ENCODE results near the gene UFSP1.

The UFSP1 gene

DNA sequence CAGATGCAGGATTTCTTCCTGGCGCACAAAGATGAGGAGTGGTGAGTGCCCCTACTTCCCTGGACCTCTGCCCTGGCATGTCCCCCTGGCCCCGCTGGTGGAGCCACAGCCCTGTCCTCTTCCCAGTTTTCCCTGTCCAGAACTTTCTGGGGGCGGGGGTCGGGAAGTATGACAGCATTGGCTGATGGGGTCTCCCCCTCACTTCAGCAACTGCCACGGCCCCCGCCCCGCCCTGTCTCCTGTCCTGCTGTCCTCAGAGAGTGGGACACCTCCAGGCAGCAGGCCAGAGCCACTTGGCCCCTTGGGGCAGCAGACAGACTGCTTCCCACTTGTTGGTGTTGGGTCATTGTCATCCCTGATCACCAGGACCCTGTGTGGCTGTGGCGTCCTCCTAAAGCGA lies 7.3 kb downstream of the UFSP1 start:
- no peak for DNase-seq (ENCODE audit: low read depth)

DNA sequence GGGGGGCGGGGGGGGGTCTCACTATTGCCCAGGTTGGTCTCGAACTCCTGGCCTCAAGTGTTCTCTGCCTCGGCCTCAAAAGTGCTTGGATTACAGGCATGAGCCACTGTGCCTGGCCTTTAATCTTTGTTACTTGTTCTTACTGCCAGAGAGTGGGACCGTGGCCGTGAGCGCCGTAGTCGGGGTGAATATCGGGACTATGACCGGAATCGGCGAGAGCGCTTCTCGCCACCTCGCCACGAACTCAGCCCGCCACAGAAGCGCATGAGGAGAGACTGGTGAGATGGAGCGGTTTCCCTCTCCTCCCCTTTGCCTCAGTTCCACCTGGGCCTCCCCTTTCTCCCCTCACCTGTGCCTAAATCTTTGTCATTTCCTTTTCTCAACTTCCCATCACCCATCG lies 8.4 kb downstream of the UFSP1 start:
- DNase-seq (ENCODE audit: low read depth) = no peak

DNA sequence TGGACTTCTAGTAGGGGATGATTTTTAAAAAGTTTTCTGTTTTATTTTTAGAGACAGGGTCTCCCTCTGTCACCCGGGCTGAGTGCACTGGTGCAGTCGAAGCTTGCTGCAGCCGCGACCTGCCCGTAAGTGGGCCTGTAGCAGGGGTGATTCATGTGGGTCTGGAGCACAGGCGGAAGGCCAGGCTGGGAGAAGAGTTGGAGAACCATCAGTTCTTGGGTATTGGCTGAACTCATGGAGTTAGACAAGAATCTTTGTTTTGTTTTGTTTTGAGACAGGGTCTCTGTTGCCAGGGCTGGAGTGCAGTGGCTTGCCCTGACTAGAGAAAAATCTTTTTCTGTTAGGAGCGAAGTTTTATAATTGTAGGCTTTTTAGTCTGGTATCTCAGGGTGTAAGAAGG lies 8.9 kb downstream of the UFSP1 start:
- DNase-seq (ENCODE audit: low read depth) = no peak

DNA sequence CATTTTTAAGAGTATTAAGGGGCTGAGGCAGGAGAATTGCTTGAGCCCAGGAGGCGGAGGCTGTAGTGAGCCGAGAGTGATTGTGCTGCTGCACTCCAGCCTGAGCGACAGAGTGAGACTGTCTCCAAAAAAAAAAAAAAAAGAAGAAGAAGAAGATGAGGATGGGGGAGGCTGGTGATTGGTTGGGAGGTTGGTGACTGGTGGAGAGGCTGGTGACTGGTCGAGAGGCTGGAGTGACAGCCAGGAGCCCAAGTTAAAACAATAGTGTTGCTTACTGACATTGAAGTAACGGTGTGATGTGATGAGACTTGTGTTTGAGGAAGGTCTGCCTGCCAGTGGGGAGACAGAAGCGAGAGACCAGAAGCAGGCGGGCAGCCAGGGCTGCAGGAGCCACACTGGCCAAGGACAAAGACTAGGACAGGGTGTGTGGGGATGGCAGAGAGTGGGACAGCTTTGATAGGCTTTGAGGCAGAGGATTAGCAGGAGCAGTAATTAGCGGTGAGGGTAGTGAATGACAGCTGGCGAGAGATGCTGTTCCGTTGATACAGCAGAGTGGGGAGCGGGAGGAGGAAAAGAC lies 9.7 kb downstream of the UFSP1 start:
- DNase-seq (ENCODE audit: low read depth) = no peak

DNA sequence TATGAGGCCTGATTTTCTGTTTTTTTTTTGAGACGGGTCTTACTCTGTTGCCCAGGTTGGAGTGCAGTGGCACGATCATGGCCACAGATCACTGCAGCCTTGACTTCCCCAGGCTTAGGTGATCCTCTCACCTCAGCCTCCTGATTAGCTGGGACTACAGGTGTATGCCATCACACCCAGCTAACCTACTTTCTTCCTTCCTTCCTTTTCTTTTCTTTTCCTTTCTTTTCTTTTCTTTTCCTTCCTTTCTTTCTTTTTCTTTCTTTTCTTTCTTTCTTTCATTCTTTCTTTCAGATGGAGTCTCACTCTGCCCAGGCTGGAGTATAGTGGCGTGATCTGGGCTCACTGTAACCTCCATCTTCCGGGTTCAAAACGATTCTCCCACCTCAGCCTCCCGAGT lies 10.8 kb downstream of the UFSP1 start:
- DNase-seq (ENCODE audit: low read depth) = no peak

- no peak for DNase-seq (ENCODE audit: low read depth)
Measured at GRCh38 chr7:100878013-100878412, 11.5 kb downstream of the UFSP1 start.

GRCh38 chr7:100875356-100875751 lies 14.2 kb downstream of the UFSP1 start:
- DNase-seq (ENCODE audit: low read depth) = no peak

DNA sequence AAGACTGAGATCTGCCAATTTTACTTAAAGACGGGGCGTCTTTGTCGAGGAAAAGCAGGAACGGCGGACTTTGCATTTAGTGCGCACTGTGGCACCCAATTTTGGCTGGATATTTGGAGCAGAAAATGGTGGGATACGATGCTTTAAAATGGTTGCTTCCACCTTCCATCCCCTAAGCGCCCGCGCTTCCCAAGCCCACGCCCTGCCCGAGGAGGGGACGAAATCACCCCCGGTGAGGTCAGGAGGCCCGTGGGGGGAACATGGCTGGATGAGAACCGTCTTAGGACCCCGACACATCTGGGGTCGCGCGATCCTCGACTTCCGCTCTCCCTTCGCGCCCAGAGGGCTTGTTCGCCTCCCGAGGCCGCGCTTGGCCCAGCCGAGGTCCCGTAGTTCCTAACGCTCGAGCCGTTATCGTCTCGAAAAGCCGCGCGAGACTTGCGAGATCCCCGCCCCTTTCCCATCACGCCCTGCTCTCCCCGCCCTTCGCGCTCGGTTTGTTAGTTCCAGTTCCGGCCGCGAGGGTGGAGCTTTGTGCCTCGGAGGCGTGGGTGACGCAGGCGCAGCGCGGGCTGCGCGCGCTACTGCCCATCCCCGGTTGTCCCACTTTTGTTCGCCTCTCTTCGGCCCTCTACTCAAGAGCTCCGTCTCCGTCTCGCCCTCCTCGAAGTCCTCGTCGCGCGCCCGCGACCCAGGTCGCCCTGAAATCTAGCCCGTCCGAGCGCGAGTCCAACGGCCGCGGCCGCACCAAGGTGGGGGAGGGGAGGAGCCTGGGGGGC lies 14.7 kb downstream of the UFSP1 start, which contains the start of gene SRRT:
SRRT (plus strand) TSS at position 527 of the 779 bp plus-strand sequence. CDS start 488 bp downstream, outside the sequence.
- DNase-seq (ENCODE audit: low read depth) = peak; percentile 96

- no peak for DNase-seq (ENCODE audit: low read depth)
Measured at GRCh38 chr7:100874300-100874576, 15.3 kb downstream of the UFSP1 start.

DNA sequence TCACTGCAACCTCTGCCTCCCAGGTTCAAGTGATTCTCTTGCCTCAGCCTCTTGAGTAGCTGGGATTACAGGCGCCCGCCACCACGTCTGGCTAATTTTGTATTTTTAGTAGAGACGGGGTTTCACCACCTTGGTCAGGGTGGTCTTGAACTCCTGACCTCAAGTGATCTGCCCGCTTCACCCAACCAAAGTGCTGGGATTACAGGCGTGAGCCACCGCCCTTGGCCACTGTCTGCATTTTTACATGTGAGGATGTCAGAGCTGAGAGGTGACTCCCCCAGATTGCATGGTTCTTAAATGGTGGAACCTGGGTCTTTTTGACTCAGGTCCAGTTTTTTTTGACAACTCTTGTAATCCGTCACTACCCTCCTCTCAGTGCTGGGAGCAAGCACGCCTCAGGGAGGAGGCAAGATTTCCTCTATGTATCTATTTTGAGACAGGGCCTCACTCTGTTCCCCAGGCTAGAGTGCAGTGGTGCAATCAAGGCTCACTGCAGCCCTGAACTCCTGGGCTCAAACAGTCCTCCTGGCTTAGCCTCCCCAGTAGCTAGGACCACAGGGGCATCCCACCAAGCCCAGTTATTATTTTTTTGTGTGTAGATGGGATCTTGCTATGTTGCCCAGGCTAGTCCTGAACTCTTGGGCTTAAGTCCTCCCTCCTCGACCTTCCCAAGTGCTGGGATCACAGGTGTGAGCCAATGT lies 15.8 kb downstream of the UFSP1 start:
- no peak for DNase-seq (ENCODE audit: low read depth)

GRCh38 chr7:100867776-100868485 lies 21.6 kb downstream of the UFSP1 start:
- no peak for DNase-seq (ENCODE audit: low read depth)

- DNase-seq (ENCODE audit: low read depth) = peak; percentile 90
Measured at GRCh38 chr7:100867040-100867775, 22.3 kb downstream of the UFSP1 start, which contains the start of gene TRIP6. TSS of gene TRIP6 (plus strand) at chr7:100867387. CDS start at chr7:100867498, 111 bp downstream.

- DNase-seq (ENCODE audit: low read depth) = no peak
Measured at GRCh38 chr7:100866729-100867039, 22.8 kb downstream of the UFSP1 start.

DNA sequence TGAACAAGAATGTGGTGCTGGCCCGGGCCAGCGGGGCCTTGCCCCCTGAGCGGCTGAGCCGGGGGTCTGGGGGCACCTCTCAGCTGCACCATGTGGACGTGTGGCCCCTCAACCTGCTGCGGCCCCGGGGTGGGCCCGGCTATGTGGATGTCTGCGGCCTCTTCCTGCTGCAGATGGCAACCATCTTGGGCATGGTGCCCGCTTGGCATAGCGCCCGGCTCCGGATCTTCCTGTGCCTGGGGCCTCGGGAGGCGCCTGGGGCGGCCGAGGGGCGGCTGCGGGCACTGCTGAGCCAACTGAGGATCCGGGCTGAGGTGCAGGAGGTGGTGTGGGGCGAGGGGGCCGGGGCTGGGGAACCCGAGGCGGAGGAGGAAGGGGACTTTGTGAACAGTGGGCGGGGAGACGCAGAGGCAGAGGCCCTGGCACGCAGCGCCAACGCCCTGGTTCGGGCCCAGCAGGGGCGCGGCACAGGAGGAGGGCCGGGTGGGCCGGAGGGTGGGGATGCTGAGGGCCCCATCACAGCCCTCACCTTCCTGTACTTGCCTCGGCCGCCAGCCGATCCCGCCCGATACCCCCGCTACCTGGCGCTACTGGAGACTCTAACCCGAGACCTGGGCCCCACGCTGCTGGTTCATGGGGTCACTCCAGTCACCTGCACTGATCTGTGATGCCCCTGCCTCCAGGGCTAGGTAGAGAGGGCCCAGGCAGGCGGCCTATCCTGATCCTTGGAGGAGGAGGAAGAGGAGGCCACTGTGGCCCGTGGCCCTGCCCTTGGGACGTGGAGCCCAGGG lies 23.4 kb downstream of the UFSP1 start:
- no peak for DNase-seq (ENCODE audit: low read depth)

DNA sequence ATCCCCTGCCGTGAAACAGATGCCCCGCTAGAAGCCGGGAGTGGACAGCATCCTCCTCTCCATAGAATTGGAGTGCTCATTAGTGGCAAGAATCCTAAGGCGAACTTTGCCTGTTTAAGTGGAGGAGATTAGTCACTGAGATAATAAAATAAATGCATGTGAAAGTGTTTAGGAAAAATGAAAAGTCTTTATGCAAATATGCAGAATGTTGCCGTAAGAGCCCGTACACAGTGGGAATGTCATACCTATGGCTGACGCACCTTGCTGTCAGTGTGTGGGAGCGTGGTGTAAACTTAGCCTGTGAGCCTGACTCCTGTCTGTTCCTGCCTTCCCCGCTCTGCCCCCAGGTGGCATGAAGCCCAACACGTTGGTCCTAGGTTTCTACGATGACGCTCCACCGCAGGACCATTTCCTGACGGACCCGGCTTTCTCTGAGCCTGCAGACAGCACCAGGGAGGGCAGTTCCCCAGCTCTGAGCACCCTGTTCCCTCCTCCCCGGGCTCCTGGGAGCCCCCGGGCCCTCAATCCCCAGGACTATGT lies 24.1 kb downstream of the UFSP1 start:
- peak; percentile 61 for DNase-seq (ENCODE audit: low read depth)

- no peak for DNase-seq (ENCODE audit: low read depth)
Measured at GRCh38 chr7:100864263-100864845, 25.2 kb downstream of the UFSP1 start.

GRCh38 chr7:100863406-100863950 lies 26.0 kb downstream of the UFSP1 start:
- DNase-seq (ENCODE audit: low read depth) = no peak

DNA sequence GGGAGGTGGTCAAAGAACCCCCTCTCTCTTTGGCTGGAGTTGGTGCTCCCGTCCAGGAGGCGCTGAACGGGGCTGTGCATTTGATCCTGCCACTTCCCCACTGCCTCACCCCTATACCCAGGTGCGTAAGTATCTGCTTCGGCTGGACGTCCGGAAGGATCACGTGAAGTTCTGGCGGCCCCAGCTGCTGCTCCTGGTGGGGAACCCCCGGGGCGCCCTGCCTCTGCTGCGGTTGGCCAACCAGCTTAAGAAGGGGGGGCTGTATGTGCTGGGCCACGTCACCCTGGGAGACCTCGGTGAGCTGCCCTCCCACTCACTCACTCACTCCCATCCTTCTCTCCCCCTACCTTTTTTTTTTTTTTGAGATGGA lies 27.9 kb downstream of the UFSP1 start:
- DNase-seq (ENCODE audit: low read depth) = no peak

GRCh38 chr7:100860702-100861615 lies 28.6 kb downstream of the UFSP1 start:
- no peak for DNase-seq (ENCODE audit: low read depth)
